GM18867 (cell line): ENCODE results near the gene UBA52.
"Not testable (repeated sequence)": the region's sequence is repeated elsewhere in the genome, so short reads cannot be mapped to it uniquely, and the experiment has no call there.

Experiments used
- ATAC-seq: cut with Tn5 transposase; IDR thresholded peaks from one replicate; pipeline ENCODE4 v1.9.1; 2021; ENCODE audit warnings: mild to moderate bottlenecking, moderate library complexity; ENCODE audit not compliant: unreplicated experiment

The UBA52 gene

DNA sequence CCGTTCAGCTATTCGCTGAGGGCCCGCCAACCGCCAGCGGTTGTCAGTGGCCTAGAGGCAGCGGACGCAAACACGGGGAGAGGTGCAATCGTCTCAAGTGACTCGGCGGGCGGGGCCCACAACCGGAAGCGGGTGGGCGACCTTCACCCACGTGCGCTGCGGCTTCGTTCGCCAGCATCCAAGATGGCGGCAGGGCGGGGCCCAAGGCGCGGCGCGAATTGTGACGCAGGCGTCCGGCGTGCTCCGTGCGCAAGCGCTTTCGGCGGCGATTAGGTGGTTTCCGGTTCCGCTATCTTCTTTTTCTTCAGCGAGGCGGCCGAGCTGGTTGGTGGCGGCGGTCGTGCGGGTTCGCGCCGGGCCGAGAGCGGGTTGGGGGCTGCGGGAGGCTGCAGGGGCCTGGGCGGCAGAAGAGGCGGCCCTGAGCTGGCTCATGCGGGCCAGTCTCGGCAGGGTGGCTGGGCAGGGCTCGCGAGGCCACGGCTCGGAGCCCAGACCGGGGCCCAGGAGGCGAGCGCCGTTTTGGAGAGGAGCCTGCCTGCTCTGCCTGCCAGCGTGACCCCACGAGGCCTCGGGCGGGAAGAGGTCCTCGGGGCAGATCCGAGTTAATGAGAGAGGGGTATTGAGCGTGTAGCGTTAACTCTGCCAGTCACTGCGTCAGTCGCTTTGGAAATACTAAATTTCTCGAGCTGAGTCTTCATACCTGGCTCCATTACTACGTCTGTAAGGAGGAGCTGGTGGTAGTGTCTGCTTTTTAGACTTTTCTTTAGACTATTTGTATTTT is at the start of gene UBA52:
Gene UBA52, plus strand, starts transcription at position 294 of the 781 bp plus-strand sequence. CDS start 1,444 bp downstream, outside the sequence.
- ATAC-seq, result peak; percentile 89

- peak; percentile 82 for ATAC-seq
Observed at GRCh38 chr19:18522124-18522861, 49.4 kb upstream of the UBA52 start.

DNA sequence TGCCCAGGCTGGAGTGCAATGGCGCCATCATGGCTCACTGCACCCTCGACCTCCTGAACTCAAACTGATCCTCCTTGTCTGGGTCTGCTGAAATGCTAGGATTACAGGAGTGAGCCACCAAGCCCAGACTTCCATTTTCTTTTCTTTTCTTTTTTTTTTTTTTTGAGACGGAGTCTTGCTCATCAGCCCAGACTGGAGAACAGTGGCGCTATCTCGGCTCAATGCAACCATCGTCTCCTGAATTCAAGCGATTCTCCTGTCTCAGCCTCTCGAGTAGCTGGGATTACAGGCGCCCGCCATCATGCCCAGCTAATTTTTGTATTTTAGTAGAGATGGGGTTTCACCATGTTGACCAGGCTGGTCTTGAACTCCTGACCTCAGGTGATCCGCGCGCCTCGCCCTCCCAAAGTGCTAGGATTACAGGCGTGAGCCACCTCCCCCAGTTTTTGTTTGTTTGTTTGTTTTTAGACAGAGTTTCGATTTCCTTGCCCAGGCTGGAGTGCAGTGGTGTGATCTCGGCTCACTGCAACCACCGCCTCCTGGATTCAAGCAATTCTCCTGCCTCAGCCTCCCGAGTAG is 48.7 kb upstream of the UBA52 start:
- ATAC-seq, result not testable (repeated sequence)

GRCh38 chr19:18523841-18524240 is 47.8 kb upstream of the UBA52 start:
- no peak for ATAC-seq

DNA sequence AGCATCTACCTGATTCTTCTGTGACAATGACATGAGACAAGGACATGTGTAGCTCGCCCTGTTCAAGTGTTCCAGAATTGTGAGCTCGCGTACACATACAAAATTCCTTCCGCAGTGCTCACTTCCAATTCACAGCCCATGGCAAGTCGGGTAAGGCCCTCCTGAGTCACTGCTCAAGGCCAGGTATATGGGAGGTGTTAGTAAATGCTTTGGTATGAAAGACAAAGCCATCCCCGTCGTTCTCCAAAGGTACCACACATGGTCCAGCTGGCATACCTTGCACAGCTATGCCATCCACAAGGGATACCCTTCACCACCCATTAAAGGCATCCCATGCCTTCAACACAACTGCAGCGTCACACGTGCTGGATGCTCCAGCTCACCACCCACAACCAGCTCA is 45.3 kb upstream of the UBA52 start:
- no peak for ATAC-seq

DNA sequence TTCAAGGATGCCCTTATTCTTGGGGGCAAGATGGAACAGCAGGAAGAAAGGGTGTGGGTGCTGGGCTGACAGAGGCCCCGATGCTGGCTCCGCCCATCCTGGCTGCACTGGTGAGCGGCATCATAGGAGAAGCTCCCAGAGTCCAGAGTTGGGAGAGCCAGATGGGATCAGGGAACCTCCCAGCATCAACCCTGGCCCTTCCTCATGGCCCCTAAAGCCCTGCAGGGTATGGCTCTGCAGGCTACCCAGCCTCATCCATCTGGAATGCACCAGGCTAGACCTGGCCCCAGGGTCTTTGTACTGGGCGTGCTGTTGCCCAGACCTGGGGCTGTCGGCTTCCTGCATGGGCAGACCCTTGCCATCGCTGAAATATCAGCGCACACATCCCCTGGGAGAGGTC is 41.9 kb upstream of the UBA52 start:
- no peak for ATAC-seq

GRCh38 chr19:18531485-18531884 is 40.2 kb upstream of the UBA52 start:
- ATAC-seq, result no peak

DNA sequence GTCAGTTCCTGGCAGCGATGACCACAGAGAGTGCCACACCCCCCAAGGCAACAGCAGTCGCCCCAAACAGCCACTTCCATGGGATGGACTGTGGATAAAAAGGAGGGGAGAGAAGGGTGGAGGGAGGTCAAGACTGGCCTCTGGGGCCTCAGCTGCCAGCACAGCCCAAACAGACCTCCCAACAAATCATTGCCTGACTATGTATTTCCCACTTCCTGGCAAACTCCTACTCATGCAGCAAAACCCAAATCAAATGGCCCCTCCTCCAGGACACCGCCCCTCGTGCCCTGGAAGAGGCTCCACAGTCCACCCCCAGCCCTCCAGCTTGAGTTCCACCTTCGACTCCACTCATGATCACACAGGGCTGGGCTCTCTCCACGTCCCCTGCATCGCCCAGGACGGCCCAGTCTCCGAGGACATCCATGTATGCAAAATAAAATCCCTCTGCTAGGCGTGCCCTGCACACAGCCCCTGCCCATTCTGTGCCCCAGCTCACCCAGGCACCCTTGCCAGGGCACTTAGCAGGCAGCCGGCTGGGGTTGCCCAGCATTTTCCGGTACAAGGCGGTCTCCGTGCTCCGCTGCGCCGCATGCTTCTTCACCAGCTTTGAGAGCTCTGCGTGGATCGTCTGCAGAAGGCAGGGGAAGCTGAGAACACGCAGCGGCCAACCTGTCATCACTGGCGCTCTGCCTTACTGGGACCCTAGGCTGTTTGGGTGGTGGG is 39.3 kb upstream of the UBA52 start:
- no peak for ATAC-seq

GRCh38 chr19:18533058-18533457 is 38.6 kb upstream of the UBA52 start:
- ATAC-seq, result no peak

DNA sequence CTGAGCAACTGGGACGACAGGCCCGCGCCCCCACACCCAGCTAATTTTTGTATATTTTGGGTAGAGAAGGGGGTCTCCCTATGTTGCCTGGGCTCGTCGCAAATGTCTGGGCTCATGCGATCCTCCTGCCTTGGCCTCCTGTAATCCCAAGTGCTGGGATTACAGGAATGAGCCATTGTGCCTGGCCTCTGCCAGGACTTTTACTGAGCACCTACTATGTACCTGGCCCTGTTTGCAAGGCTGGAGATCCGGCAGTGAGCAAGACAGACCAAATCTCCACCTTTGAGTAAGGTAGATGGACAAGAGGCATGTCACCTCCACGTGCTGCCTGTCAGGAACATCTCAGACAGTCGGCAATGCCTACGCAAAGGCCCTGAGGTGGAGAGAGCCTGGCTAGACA is 35.2 kb upstream of the UBA52 start:
- ATAC-seq, result no peak

GRCh38 chr19:18537431-18537830 is 34.2 kb upstream of the UBA52 start:
- ATAC-seq, result no peak

- ATAC-seq, result no peak
Observed at GRCh38 chr19:18538115-18538514, 33.5 kb upstream of the UBA52 start.

DNA sequence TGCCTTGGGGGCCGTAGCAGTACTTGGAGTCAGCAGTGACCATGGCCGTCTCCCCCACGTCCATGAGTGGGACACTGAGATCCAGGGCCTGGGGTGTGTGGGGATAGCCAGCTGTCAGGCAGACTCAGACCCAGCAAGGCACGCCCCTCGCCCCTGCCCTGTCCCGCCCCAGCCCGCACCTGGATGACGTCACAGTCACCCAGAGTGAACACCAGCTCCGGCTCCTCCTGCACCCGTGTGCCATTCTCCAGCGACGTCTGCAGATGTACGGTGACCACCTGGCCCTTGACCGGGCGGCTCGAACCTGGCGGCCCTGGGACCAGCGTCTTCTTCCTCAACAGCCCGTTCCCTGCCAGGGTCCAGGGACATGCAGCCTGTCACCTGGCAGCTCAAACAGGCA is 32.3 kb upstream of the UBA52 start:
- no peak for ATAC-seq

GRCh38 chr19:18540200-18540599 is 31.5 kb upstream of the UBA52 start:
- ATAC-seq, result not testable (repeated sequence)

- ATAC-seq, result no peak
Observed at GRCh38 chr19:18541258-18541991, 30.2 kb upstream of the UBA52 start.

- ATAC-seq, result no peak
Observed at GRCh38 chr19:18541992-18542940, 29.4 kb upstream of the UBA52 start.

DNA sequence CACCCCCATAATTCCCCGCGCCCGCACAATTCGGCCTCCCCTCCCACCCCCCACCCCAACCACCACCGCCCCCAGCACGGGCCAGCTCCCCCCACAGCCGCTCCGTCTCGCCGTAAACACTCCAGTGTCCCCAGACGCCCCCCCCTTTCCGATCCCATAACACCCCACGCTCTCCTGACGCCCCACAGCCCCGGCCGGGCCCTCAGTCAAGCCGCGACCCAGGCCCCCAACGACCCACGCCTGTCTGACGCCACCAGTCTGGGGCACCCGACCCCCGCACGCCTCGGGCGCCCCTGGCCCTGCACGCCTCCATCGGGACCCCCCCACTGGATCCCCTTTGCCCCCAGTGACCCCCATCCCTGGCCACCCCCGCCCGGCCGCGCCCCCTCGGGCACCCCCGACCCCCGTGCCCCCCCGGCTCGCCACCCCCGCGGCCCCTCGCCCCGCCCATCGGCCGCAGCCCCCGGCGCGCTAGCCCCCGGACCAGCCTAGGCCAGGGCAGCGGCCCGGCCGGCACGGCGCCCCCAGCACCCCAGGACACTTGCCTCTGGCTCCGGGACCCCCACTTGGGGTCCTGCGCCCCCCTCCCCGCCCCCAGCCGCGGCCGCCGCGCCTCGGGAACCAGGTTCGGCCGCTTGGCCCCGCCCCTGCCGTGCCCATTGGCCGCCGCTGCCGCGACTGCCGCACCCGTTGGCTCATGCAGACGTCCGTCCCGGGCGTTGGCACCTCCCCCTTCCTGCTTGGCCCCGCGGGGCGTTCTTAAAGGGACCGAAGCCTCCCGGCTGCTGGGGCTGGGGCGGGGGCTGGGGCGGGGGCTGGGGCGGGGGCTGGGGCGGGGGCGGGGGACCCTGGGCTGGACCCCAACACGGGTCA is 28.5 kb upstream of the UBA52 start, which contains the start of gene FKBP8:
Gene FKBP8, minus strand, starts transcription at position 633 of the 873 bp plus-strand sequence. CDS start 1,603 bp downstream, outside the sequence.
- peak; percentile 89 for ATAC-seq

GRCh38 chr19:18543814-18544475 is 27.7 kb upstream of the UBA52 start:
- peak; percentile 50 for ATAC-seq
